NB4 (cell line): ENCODE data around the gene SEC11A.
"Not testable (repeated sequence)": the region's sequence is repeated elsewhere in the genome, so short reads cannot be mapped to it uniquely, and the experiment has no call there.

Experiments
- DNase-seq: peaks from one replicate; pipeline ENCODE4 v3.0.0; 2010; ENCODE audit warnings: low read depth
- H3K4me3 ChIP-seq: one replicate; pipeline ENCODE4 v1.5.1; 2011; ENCODE audit warnings: mild to moderate bottlenecking, low read depth, low read length, moderate library complexity
- MYC ChIP-seq: IDR thresholded peaks from 2 replicates; pipeline ENCODE4 v1.6.1; 2011; ENCODE audit warnings: low read depth, low read length
- POLR2A ChIP-seq: IDR thresholded peaks from 2 replicates; pipeline ENCODE4 v1.6.1; 2011; ENCODE audit warnings: mild to moderate bottlenecking; ENCODE audit not compliant: insufficient read length; ENCODE audit errors: extremely low read depth
- TF ChIP-seq, protein P1 (sequence below): IDR thresholded peaks from 2 replicates; pipeline ENCODE4 v1.6.1; 2011; ENCODE audit warnings: low read depth, low read length
- TF ChIP-seq, protein P2 (sequence below): IDR thresholded peaks from one replicate; pipeline ENCODE4 v1.5.1; 2012; ENCODE audit warnings: low read depth, low read length

Gene SEC11A

DNA sequence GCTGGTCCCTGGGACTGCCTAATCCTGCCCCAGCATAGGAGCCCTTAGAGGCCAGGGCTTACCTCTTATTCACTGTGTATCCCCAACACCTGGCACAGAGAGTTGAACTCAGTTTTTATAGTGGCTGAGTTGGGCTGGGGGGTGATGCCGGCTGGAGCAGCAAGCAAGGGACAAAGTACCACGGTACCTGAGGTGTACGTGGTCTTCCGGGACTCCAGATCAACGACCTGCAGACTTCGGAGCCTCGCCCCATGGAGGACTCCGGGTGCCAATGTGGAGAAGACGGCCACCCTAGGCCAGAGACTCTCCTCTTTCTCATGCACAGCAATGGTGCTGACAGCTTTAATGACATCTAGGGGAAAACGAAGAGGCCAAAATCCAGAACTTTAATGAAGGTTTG, 69.9 kb downstream of the SEC11A start:
- no peak for DNase-seq
- no peak for TF ChIP-seq POLR2A
- TF ChIP-seq, protein P1, sequence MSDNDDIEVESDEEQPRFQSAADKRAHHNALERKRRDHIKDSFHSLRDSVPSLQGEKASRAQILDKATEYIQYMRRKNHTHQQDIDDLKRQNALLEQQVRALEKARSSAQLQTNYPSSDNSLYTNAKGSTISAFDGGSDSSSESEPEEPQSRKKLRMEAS, result no peak
- TF ChIP-seq MYC, result no peak
- TF ChIP-seq, protein P2, sequence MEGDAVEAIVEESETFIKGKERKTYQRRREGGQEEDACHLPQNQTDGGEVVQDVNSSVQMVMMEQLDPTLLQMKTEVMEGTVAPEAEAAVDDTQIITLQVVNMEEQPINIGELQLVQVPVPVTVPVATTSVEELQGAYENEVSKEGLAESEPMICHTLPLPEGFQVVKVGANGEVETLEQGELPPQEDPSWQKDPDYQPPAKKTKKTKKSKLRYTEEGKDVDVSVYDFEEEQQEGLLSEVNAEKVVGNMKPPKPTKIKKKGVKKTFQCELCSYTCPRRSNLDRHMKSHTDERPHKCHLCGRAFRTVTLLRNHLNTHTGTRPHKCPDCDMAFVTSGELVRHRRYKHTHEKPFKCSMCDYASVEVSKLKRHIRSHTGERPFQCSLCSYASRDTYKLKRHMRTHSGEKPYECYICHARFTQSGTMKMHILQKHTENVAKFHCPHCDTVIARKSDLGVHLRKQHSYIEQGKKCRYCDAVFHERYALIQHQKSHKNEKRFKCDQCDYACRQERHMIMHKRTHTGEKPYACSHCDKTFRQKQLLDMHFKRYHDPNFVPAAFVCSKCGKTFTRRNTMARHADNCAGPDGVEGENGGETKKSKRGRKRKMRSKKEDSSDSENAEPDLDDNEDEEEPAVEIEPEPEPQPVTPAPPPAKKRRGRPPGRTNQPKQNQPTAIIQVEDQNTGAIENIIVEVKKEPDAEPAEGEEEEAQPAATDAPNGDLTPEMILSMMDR, result no peak
- H3K4me3 ChIP-seq, result no peak overlapping the region

DNA sequence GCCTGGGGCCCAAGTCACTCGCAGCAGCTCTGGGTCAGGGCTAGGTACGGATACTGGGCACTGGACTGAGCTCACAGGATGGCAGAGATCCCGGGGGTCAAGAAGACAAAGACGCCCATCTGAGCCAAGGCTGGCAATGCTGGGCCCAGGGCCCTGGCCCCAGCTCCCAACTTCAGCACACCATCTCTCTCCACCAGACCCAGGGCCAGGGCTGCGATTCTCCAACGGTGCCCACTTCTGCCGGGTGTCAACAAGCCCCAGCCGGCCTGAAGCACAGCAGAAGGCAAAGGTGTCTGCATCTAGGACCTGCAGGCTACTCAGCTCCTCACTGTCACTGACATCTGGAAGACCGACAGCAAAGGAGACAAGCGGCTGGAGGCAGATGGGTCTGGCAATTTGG, 70.4 kb downstream of the SEC11A start:
- no peak for DNase-seq
- TF ChIP-seq, protein P1, result no peak
- TF ChIP-seq MYC (no peak), POLR2A (no peak)
- TF ChIP-seq, protein P2, result no peak

GRCh38 chr15:84643838-84644237, 72.1 kb downstream of the SEC11A start:
- no peak for DNase-seq
- TF ChIP-seq, protein P2, result no peak
- no peak for TF ChIP-seq POLR2A
- TF ChIP-seq, protein P1, result no peak

More for the DNA sequence above, 70.4 kb downstream of the SEC11A start:
- no peak overlapping the region for H3K4me3 ChIP-seq

GRCh38 chr15:84642640-84643039, 73.3 kb downstream of the SEC11A start:
- not testable (repeated sequence) for H3K4me3 ChIP-seq, DNase-seq

More at GRCh38 chr15:84643838-84644237, 72.1 kb downstream of the SEC11A start:
- no peak overlapping the region for H3K4me3 ChIP-seq

GRCh38 chr15:84641871-84642270, 74.1 kb downstream of the SEC11A start:
- H3K4me3 ChIP-seq, DNase-seq: not testable (repeated sequence)

GRCh38 chr15:84638103-84638502, 77.8 kb downstream of the SEC11A start:
- TF ChIP-seq, protein P2, result peak; percentile 19
- TF ChIP-seq, protein P1, result peak; percentile 63; the same call in 1 of the 2 replicates
- TF ChIP-seq POLR2A (no peak), MYC (peak; percentile 39; the same call in 1 of the 2 replicates)
- DNase-seq, result peak; percentile 46
- H3K4me3 ChIP-seq, result no peak overlapping the region

DNA sequence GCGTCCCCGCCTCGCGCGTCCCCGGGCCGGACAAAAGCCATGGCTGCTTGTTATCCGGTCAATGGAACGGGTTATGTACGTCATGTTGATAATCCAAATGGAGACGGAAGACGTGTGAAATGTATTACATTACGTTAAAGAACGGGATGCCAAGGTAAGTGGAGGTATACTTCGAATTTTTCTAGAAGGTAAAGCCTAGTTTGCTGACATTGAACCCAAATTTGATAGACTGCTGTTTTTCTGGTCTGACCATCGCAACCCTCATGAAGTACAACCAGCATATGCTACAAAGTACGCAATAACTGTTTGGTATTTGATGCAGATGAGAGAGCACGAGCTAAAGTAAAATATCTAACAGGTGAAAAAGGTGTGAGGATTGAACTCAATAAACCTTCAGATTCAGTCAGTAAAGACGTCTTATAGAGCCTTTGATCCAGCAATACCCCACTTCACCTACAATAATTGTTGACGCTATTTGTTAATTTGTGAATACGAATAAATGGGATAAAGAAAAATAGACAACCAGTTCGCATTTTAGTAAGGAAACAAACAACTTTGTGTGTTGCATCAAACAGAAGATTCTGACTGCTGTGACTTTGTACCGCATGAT, 81.6 kb downstream of the SEC11A start:
- H3K4me3 ChIP-seq, result peak overlapping the region; percentile 39
- no peak for DNase-seq
- TF ChIP-seq, protein P1, result no peak
- TF ChIP-seq, protein P2, result no peak
- TF ChIP-seq MYC (no peak), POLR2A (no peak)
